ENCODE data around the gene SPOUT1.
A peak's percentile ranks its signal among the peaks of the same experiment; 100 is the strongest.

DNA sequence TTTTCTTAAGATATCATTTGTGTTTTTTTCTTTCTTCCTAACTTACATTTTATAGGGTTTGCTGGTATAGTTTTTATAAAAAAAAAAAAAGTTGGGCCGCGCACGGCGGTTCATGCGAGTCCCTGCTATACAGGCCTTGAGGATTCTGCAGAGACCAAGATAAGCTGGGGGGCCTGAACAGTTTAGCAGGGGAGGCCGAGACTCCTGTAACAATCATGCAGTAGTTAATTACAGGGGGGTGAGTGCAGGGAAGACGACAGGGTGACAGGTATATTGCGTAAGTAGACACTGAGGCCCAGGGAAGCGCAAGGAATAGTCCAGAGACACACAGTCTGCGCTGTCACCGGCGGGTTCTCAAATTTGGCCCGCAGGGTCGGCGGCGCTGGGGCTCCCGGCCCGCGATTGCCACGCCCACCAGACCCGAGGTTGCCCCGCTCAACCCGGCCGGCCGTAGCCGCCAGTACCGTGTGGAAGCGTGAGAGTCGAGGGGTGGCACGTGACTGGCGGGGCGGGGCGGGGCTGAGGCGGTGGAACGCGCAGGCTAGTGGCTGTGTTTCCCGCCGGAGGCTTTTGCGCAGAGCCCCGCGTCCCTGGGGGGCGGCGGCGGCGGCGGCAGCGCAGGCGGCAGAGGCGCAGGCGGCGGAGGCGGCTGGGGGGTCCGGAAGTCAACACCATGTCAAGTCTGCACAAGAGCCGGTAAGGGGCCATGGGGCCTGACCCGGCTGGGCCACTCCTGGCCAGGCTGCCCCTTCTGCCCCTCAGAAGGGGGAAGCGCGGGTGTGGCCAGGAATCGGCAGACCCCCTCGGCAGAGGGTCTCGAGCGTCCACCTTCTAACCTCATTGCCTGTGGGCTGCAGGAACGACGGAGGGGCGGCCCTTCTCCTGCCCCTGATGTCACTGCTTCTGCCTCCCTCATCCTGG lies 42.7 kb downstream of the SPOUT1 start, which contains the start of gene TBC1D13:
- TF ChIP-seq POLR2A (IDR thresholded peaks at IDR 0.05) = no peak
- TF ChIP-seq, protein P1, sequence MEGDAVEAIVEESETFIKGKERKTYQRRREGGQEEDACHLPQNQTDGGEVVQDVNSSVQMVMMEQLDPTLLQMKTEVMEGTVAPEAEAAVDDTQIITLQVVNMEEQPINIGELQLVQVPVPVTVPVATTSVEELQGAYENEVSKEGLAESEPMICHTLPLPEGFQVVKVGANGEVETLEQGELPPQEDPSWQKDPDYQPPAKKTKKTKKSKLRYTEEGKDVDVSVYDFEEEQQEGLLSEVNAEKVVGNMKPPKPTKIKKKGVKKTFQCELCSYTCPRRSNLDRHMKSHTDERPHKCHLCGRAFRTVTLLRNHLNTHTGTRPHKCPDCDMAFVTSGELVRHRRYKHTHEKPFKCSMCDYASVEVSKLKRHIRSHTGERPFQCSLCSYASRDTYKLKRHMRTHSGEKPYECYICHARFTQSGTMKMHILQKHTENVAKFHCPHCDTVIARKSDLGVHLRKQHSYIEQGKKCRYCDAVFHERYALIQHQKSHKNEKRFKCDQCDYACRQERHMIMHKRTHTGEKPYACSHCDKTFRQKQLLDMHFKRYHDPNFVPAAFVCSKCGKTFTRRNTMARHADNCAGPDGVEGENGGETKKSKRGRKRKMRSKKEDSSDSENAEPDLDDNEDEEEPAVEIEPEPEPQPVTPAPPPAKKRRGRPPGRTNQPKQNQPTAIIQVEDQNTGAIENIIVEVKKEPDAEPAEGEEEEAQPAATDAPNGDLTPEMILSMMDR (IDR thresholded peaks at IDR 0.05) = peak in 1 of 3 donors; percentile 56

Data from lower leg skin (tissue), 3 donors.